Esophagus muscularis mucosa (tissue), 3 donors: ENCODE measurements around the gene IL17C.

Experiments
- POLR2A ChIP-seq: fragments of 450-650 bp; IDR thresholded peaks from one replicate; pipeline ENCODE4 v1.6.1; 2017; ENCODE audit warnings: antibody characterized with exemption, moderate library complexity, mild to moderate bottlenecking, low read depth
- POLR2AphosphoS5 ChIP-seq, 2 donors: sonication (generic); formaldehyde crosslinking; IDR thresholded peaks; one replicate each; pipeline ENCODE4 v1.6.1; 2017; ENCODE audit warnings: antibody characterized with exemption in 2 of 2
- TF ChIP-seq, protein P1 (sequence below), 3 experiments: fragments of 200-600 bp in 2 of 3; fragments of 450-650 bp in 1 of 3; sonication (generic) in 2 of 3; IDR thresholded peaks; one replicate each; pipeline ENCODE4 v1.5.1; 2017 to 2019; ENCODE audit warnings: antibody characterized with exemption in 3 of 3, mild to moderate bottlenecking in 2 of 3, moderate library complexity in 1 of 3

DNA sequence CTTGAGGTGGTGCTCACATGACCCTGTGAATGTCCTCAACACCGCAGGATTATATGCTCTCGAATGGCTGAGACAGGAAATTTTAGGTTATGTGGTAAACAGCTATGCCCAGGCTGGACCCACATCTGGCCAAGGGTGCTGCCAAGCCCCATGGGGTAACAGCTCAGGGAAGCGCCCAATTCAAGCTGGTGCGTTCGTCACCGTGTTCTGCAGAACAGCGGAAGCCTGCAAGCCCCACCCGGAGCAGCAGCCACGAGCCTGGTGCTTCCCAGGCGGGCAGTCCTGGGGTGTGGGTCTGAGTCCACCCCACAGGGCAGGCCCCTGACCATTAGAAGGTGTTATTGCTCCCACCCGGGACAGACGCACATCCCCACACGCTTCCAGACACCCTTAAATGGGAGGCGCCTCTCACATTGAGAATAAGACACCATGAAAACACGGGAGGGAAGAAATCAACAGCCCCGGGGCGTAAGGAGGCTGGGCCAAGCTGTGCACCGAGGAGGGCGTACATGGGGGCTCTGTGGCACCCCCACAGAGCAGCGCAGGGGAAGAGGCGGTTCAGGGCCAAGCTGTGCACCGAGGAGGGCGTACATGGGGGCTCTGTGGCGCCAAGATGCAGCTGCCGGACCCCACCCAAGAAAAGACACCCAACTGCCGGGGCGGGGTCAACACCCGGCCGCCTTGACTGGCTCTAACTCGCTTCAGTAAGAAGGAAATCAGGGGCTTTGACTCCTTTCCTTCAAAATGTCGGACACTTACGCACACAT lies 15.4 kb downstream of the IL17C start:
- TF ChIP-seq, protein P1, sequence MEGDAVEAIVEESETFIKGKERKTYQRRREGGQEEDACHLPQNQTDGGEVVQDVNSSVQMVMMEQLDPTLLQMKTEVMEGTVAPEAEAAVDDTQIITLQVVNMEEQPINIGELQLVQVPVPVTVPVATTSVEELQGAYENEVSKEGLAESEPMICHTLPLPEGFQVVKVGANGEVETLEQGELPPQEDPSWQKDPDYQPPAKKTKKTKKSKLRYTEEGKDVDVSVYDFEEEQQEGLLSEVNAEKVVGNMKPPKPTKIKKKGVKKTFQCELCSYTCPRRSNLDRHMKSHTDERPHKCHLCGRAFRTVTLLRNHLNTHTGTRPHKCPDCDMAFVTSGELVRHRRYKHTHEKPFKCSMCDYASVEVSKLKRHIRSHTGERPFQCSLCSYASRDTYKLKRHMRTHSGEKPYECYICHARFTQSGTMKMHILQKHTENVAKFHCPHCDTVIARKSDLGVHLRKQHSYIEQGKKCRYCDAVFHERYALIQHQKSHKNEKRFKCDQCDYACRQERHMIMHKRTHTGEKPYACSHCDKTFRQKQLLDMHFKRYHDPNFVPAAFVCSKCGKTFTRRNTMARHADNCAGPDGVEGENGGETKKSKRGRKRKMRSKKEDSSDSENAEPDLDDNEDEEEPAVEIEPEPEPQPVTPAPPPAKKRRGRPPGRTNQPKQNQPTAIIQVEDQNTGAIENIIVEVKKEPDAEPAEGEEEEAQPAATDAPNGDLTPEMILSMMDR (IDR thresholded peaks at IDR 0.05), result no peak
- TF ChIP-seq POLR2AphosphoS5 (IDR thresholded peaks at IDR 0.05), result no peak
- TF ChIP-seq POLR2A, result no peak
